Muscle of leg (tissue), 11 donors: ENCODE measurements around the gene MAS1. TPM values are rescaled to one million over a fixed set of nuclear protein-coding genes. Genes with fewer than 3 reads are reported as not detected.
"Not testable (repeated sequence)": the region's sequence is repeated elsewhere in the genome, so short reads cannot be mapped to it uniquely, and the experiment has no call there.

ENCODE experiments used
- DNase-seq: peaks from one replicate; pipeline ENCODE4 v3.0.0; 2013
- H3K27ac ChIP-seq: one replicate; pipeline ENCODE4 v1.5.1; 2013; ENCODE audit warnings: mild to moderate bottlenecking, low read length, control low read depth
- H3K27me3 ChIP-seq: one replicate; pipeline ENCODE4 v1.6.1; 2013; ENCODE audit warnings: low read length; ENCODE audit not compliant: control insufficient read depth, insufficient read depth
- H3K36me3 ChIP-seq: one replicate; pipeline ENCODE4 v1.6.1; 2013; ENCODE audit warnings: low read length; ENCODE audit not compliant: control insufficient read depth, insufficient read depth
- H3K4me1 ChIP-seq: one replicate; pipeline ENCODE4 v1.6.1; 2013; ENCODE audit warnings: low read length; ENCODE audit not compliant: control insufficient read depth, insufficient read depth
- H3K4me3 ChIP-seq: one replicate; pipeline ENCODE4 v1.5.1; 2013; ENCODE audit warnings: low read length, control low read depth
- H3K9me3 ChIP-seq: replicated peaks from 2 replicates; pipeline ENCODE4 v1.6.1; 2013; ENCODE audit warnings: low read depth, low read length; ENCODE audit not compliant: control insufficient read depth
- WGBS: methylation state at CpG from one replicate; pipeline ENCODE4 v1.1.5; 2013; ENCODE audit warnings: missing lambda C conversion rate; ENCODE audit not compliant: insufficient coverage; 5-methylcytosine and 5-hydroxymethylcytosine counted together
- polyA plus RNA-seq, 8 donors: library from polyadenylated mRNA; unstranded; fragments of 120-200 nt; gene quantifications; one replicate each; pipeline versions ENCODE4 v1.2.1 to v1.2.3, GENCODE V29; 2013; ENCODE audit warnings: inconsistent platforms in 1 of 8, low replicate concordance in 1 of 8; ENCODE audit not compliant: insufficient read length in 8 of 8, insufficient read depth in 1 of 8
- total RNA-seq: library from RNA; stranded (reverse); fragments of 120-200 nt; gene quantifications from one replicate; pipeline ENCODE4 v1.2.4, GENCODE V29; 2013

The MAS1 gene
- total and polyA plus RNA-seq, 9 donors: 0.09 to 0.87 (median 0.43) TPM

DNA sequence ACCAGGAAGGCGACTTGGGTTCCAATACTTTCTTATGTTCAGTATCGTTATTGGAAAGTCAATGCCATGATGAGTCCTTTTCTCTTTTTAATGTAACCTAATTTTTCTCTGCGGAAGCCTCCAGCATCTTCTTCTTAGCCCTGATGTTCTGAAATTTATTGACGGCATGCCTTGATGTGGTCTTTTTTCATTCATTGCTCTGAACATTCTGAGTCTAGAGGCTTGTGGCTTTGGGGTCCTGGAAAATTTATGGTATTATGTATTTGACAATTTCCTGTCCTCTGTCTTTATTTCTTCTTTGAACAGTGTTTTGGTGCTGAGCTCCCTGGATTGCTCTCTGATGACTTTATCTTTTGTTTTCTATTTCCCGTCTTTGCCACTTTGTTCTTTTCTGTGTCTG is 28.7 kb upstream of the MAS1 start:
- no peak for DNase-seq
- Histone ChIP-seq H3K36me3 (no peaks in the 10 kb centered on the region), H3K4me1 (no peaks in the 10 kb centered on the region), H3K9me3 (peaks cover 2% of the 10 kb centered on the region), H3K27me3 (no peaks in the 10 kb centered on the region), H3K27ac (no peak overlapping the region), H3K4me3 (no peak overlapping the region)
- WGBS: 80% methylated on average over 1 of the region's 5 CpGs

DNA sequence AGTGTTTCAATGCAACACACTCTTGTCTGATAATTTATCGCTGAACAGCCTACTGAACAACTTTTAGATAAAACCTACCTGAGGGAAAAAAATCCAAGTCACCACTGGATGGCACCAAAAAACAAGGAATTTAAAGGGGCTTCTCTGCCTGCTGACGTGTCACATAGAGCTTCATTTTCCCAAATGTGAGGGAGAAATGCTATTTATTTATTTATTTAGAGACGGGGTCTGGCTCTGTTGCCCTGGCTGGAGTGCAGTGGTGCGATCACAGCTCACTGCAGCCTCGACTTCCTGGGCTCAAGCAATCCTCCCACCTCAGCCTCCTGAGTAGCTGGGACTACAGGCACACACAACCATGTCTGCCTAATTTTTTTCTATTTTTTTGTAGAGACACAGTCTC is 27.4 kb upstream of the MAS1 start:
- not testable (repeated sequence) for H3K27me3 ChIP-seq, H3K27ac ChIP-seq, H3K36me3 ChIP-seq, H3K9me3 ChIP-seq, H3K4me3 ChIP-seq, H3K4me1 ChIP-seq
- 23% methylated on average over 4 of the region's 5 CpGs for WGBS
- peak; percentile 88 for DNase-seq

DNA sequence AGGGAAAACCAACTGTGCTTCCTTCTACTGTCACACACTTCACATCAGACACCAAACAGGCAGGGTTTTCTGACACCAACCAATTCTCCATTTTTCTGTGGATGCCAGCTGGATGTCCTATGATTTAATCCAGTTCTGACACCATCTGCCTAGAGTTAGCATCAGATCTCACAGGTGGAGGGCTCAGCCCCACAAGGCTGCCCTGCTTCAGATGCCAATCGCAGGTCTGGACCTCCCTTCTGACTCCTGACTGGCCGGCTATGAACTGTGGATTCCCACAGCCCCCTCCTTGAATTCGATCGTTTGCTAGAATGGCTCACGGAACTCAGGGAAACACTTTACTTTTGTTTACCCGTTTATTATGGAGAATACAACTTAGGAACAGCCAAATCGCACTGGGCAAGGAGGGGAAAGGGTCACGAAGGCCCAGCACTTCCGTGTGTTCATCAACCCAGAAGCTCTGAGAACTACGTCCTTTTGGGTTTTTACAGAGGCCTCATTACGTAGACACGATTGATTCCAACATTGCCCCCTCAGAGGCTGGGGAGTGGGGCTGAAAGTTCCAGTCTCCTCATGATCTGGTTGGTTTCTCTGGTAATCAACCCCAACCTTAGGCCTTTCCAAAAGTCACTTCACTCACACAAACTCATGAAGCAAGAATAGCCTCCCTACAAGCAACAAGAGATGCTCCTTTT is 25.4 kb upstream of the MAS1 start:
- 87% methylated on average over 10 of the region's 12 CpGs for WGBS

DNA sequence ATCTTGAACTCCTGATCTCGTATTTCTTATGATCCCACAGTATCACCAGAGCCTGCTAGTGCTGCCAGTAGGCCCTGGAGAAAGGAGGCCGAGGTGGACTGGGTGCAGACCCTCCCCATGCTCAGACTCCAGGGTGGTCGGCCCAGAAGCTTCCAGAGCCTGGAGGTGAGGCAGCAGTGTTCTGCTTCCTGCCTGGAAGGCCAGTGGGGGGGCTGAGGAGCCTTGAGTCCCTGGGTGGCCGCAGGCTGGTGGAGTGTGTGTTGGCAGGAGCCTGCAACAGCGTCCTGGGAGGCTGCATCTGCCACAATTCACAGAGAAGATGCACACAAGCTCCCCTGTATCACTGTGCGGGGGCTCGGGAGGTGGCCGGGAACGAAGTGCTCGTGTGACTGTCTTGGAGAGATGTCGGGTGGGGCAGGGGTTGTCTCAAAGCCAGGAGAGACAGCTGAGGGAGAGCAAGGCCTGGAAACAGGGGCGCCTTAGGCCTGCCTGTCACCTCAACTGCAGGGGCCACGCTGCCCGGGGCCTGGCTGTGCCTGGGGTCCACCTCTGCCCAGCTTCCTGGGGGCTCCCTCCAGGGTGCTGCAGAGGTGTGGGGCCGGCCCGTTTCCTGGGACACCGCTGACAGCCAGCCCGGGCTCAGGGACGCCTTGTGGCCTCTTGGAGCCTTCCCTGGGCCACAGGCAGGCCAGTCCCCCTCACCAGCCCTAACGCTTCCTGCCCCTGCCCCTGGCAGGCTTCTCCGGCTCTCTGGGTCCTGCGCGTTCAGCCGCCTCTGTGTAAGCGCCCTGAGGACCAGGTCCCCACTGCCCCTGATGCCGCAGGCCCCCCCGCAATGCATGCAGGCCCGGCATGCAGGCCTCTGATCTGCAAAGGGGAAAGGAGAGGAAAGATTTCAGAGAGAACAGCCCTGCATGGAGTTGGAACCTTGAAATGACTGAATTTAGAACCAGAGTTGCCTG is 24.2 kb upstream of the MAS1 start:
- 83% methylated on average over 21 of the region's 28 CpGs for WGBS
- Histone ChIP-seq H3K9me3 (peaks cover 3% of the 10 kb centered on the region), H3K27me3 (no peaks in the 10 kb centered on the region), H3K27ac (no peak overlapping the region), H3K4me3 (no peak overlapping the region), H3K4me1 (no peaks in the 10 kb centered on the region), H3K36me3 (no peaks in the 10 kb centered on the region)
- DNase-seq: no peak

More for the DNA sequence above, 25.4 kb upstream of the MAS1 start:
- Histone ChIP-seq H3K9me3 (peaks cover 3% of the 10 kb centered on the region), H3K4me1 (no peaks in the 10 kb centered on the region), H3K4me3 (no peak overlapping the region), H3K36me3 (no peaks in the 10 kb centered on the region), H3K27ac (no peak overlapping the region), H3K27me3 (no peaks in the 10 kb centered on the region)
- no peak for DNase-seq

DNA sequence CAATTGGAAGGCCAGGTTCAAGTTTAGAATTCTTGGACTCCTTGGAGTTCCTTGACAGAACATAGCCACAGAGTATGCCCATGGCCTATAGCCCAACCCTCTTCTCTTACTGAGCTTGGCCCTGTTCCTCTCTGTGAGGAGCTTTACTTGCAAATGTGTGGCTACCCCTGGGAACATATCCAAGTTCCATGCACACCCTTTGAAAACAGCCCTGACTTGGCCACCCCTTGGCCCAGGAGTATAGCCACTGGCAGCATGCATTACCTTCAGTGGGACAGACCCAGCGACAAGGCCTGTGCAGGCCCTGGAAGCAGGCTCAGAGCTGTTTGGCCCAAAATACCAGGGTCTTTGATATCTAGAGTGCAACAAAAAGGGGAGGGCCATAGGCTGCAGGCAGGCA is 19.5 kb upstream of the MAS1 start:
- DNase-seq: no peak
- Histone ChIP-seq H3K9me3 (peaks cover 3% of the 10 kb centered on the region), H3K4me1 (peaks cover 16% of the 10 kb centered on the region), H3K27ac (no peak overlapping the region), H3K27me3 (no peaks in the 10 kb centered on the region), H3K4me3 (no peak overlapping the region), H3K36me3 (no peaks in the 10 kb centered on the region)
- 78% methylated on average over 1 of the region's 1 CpG for WGBS

DNA sequence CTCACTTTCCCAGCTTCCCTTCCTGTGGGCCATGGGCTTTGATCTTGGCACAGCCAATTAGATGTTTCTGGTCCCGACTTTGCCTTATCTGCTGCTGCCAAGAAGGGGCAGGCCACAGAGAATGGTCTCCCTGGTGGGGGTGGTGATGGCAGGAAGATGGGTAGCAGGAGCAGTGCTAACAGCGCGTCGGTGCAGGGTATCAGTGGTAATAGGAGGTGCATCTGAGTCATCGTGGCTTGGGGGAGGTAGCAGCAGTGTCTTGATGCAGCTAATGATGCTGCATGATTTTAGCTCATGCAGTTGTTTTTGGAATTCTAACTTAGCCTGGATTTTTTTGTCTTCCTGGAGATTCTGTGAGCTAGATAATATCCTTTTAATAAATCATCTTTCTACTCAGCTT is 18.9 kb upstream of the MAS1 start:
- Histone ChIP-seq H3K4me1 (peaks cover 16% of the 10 kb centered on the region), H3K9me3 (peaks cover 3% of the 10 kb centered on the region), H3K36me3 (no peaks in the 10 kb centered on the region), H3K27me3 (no peaks in the 10 kb centered on the region), H3K27ac (no peak overlapping the region), H3K4me3 (no peak overlapping the region)
- no peak for DNase-seq
- 77% methylated on average over 3 of the region's 5 CpGs for WGBS

DNA sequence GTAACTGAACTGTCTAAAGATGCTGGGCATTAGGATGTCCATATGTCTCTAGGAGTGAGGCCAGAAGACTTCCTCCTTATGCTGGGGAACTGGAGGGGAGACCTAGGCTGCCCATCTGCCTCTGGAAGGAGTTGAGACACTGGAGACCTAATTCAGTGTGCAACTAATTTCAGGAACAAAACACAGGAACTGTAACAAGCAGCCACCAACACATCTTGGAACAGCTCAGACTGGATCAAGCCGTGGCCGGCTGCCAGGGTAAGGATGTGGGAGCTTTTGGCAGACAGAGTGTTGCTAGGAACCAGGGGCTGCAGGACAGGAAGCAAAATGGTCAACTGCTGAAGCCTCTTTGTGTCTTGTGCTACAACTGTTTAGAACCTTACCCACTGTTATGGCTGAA is 16.4 kb upstream of the MAS1 start:
- peak; percentile 77 for DNase-seq
- Histone ChIP-seq H3K27me3 (no peaks in the 10 kb centered on the region), H3K4me1 (peaks cover 16% of the 10 kb centered on the region), H3K36me3 (no peaks in the 10 kb centered on the region), H3K27ac (no peak overlapping the region), H3K9me3 (no peaks in the 10 kb centered on the region), H3K4me3 (no peak overlapping the region)
- WGBS: 13% methylated on average over 2 of the region's 2 CpGs

DNA sequence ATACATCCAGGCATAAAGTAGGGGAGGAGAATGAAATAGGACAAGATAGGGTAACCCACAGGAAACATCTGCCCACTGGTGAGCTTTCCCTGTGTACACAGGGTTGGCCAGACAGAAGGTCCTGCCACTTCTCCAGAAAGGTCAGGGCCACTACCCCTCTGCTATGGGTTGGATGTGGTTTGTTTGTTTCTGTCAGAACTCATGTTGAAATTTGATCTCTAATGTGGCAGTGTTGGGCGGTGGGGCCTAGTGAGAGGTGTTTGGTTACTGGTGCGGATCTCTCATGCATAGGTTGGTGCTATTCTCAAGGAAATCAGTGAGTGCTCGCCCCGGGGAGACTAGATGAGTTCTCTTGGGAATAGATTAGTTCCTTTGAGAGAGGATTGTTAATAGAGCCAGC is 15.6 kb upstream of the MAS1 start:
- H3K27me3 ChIP-seq: no peaks in the 10 kb centered on the region
- H3K27ac ChIP-seq: no peak overlapping the region
- H3K9me3 ChIP-seq: no peaks in the 10 kb centered on the region
- no peaks in the 10 kb centered on the region for H3K36me3 ChIP-seq
- DNase-seq: no peak
- 78% methylated on average over 2 of the region's 4 CpGs for WGBS
- H3K4me1 ChIP-seq: peaks cover 16% of the 10 kb centered on the region
- no peak overlapping the region for H3K4me3 ChIP-seq

DNA sequence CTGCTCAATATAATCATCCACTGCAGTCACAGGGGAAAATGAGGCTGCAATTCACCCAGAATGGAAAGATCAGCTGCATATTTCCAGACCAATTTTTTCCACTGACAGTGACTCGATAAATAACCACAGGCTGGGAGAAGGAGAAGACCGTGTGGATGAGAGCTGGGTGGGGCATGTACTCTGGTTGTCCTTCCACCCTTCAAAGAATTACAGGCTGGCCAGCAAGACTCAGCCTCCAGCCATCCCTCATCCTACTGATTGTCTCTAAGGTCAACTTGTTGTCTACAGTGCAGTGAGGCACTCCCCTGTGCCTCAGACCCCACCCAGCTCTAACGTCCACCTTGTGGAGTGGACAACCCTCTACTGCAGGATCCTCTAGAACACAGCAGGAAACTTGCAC is 14.5 kb upstream of the MAS1 start:
- WGBS: no CpG with 5 or more reads among the region's 3 CpGs
- peaks cover 16% of the 10 kb centered on the region for H3K4me1 ChIP-seq
- H3K27me3 ChIP-seq: no peaks in the 10 kb centered on the region
- no peaks in the 10 kb centered on the region for H3K36me3 ChIP-seq
- no peaks in the 10 kb centered on the region for H3K9me3 ChIP-seq
- no peak overlapping the region for H3K4me3 ChIP-seq
- no peak for DNase-seq
- no peak overlapping the region for H3K27ac ChIP-seq

DNA sequence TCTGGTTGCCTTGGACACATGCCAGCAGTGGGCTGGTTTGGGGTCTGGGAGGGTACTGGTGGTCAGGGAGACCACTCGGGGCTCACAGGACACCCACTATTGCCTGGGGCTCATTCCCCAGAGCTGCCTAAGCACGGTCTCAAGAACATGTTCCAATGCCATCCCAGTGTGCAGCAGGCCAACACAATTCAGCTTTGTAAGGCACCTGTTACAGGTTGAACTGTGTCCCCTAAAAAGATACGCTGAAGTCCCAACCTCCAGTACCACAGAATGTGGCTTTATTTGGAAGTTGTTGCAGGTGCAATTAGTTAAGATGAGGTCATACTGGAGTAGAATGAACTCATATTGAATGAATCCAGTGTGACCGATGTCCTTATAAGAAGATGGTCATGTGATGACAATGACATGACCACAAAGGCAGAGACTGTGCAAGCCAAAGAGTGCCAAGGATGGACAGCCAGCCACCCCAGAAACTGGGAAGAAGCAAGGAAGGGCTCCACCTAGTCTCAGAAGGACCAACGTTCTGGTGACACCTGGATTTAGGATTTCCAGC is 13.5 kb upstream of the MAS1 start:
- DNase-seq: no peak
- H3K4me3 ChIP-seq: no peak overlapping the region
- H3K4me1 ChIP-seq: peaks cover 16% of the 10 kb centered on the region
- no peak overlapping the region for H3K27ac ChIP-seq
- H3K27me3 ChIP-seq: no peaks in the 10 kb centered on the region
- 88% methylated on average over 3 of the region's 5 CpGs for WGBS
- no peaks in the 10 kb centered on the region for H3K9me3 ChIP-seq
- no peaks in the 10 kb centered on the region for H3K36me3 ChIP-seq
